Endodermal cell (in vitro differentiated cells): ENCODE data around the gene STK35. TPM values are rescaled to one million over a fixed set of nuclear protein-coding genes. Genes with fewer than 3 reads are reported as not detected.

Experiments used
- DNase-seq: peaks from one replicate; pipeline ENCODE4 v3.0.0-alpha.2; 2017
- H3K27ac ChIP-seq: 2 replicates; pipeline ENCODE4 v1.5.1; 2013; ENCODE audit warnings: mild to moderate bottlenecking, low read depth, low read length, moderate library complexity
- H3K27me3 ChIP-seq: 2 replicates; pipeline ENCODE4 v1.6.1; 2013; ENCODE audit warnings: mild to moderate bottlenecking, low read length, moderate library complexity; ENCODE audit not compliant: insufficient read depth, control insufficient read depth, poor library complexity, severe bottlenecking
- H3K36me3 ChIP-seq: 2 replicates; pipeline ENCODE4 v1.7.0; 2013; ENCODE audit warnings: mild to moderate bottlenecking, low read length, moderate library complexity; ENCODE audit not compliant: control insufficient read depth, insufficient read depth
- H3K4me1 ChIP-seq: one replicate; pipeline ENCODE4 v1.7.0; 2013; ENCODE audit warnings: low read length; ENCODE audit not compliant: control insufficient read depth, insufficient read depth
- H3K4me3 ChIP-seq: 2 replicates; pipeline ENCODE4 v1.5.1; 2013; ENCODE audit warnings: mild to moderate bottlenecking, low read length, moderate library complexity
- H3K9ac ChIP-seq: 2 replicates; pipeline ENCODE4 v1.6.1; 2013; ENCODE audit warnings: mild to moderate bottlenecking, low read length, moderate library complexity; ENCODE audit not compliant: poor library complexity, severe bottlenecking; ENCODE audit errors: extremely low read depth
- H3K9me3 ChIP-seq: 2 replicates; pipeline ENCODE4 v1.6.1; 2013; ENCODE audit warnings: mild to moderate bottlenecking, low read length, moderate library complexity; ENCODE audit not compliant: control insufficient read depth
- H3K27ac Mint-ChIP-seq: 2 replicates; pipeline ENCODE4 v1.8.0; 2020; ENCODE audit warnings: mixed read lengths
- H3K27me3 Mint-ChIP-seq: 2 replicates; pipeline ENCODE4 v1.8.0; 2021; ENCODE audit warnings: mild to moderate bottlenecking, mixed read lengths; ENCODE audit not compliant: insufficient read depth
- H3K36me3 Mint-ChIP-seq: 2 replicates; pipeline ENCODE4 v1.8.0; 2020; ENCODE audit warnings: low read depth, mixed read lengths
- H3K4me1 Mint-ChIP-seq: 2 replicates; pipeline ENCODE4 v1.8.0; 2020; ENCODE audit warnings: mixed read lengths
- H3K4me3 Mint-ChIP-seq: 2 replicates; pipeline ENCODE4 v1.8.0; 2020; ENCODE audit warnings: mild to moderate bottlenecking, moderate library complexity, mixed read lengths
- H3K9me3 Mint-ChIP-seq: 2 replicates; pipeline ENCODE4 v1.8.0; 2020; ENCODE audit warnings: mild to moderate bottlenecking, mixed read lengths
- WGBS, 2 experiments: methylation state at CpG; one replicate each; pipeline versions ENCODE4 v1.1.5 to v1.1.7; 2013; ENCODE audit warnings: missing lambda C conversion rate in 2 of 2, mixed read lengths in 1 of 2; ENCODE audit not compliant: insufficient coverage in 1 of 2, insufficient read length in 1 of 2; 5-methylcytosine and 5-hydroxymethylcytosine counted together
- total RNA-seq, 2 donors: library from RNA; stranded (reverse); fragmentation: NEBNext Ultra II Directional in 1 of 2; extraction: Animal tissue kit (Norgen Biotek cat#: 25700) in 1 of 2; gene quantifications; 2 replicates in 1 of 2; 3 replicates in 1 of 2; pipeline ENCODE4 v1.2.1, GENCODE V29; 2021
- TF ChIP-seq, protein P1 (sequence below): fragments of 200-600 bp; sonication (generic); conservative IDR thresholded peaks from 2 replicates; pipeline ENCODE4 v1.5.0; 2021; ENCODE audit warnings: antibody characterized with exemption, mild to moderate bottlenecking

Gene STK35
- total RNA-seq, 2 donors from 2014 or later, result 44.0 to 46.3 TPM

- H3K36me3 ChIP-seq, result no peaks in the 10 kb centered on the region
- H3K4me1 Mint-ChIP-seq, result peaks cover 19% of the 10 kb centered on the region
- TF ChIP-seq, protein P1, sequence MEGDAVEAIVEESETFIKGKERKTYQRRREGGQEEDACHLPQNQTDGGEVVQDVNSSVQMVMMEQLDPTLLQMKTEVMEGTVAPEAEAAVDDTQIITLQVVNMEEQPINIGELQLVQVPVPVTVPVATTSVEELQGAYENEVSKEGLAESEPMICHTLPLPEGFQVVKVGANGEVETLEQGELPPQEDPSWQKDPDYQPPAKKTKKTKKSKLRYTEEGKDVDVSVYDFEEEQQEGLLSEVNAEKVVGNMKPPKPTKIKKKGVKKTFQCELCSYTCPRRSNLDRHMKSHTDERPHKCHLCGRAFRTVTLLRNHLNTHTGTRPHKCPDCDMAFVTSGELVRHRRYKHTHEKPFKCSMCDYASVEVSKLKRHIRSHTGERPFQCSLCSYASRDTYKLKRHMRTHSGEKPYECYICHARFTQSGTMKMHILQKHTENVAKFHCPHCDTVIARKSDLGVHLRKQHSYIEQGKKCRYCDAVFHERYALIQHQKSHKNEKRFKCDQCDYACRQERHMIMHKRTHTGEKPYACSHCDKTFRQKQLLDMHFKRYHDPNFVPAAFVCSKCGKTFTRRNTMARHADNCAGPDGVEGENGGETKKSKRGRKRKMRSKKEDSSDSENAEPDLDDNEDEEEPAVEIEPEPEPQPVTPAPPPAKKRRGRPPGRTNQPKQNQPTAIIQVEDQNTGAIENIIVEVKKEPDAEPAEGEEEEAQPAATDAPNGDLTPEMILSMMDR, result no peak
- no peak for DNase-seq
- H3K9me3 Mint-ChIP-seq, result no peaks in the 10 kb centered on the region
- H3K36me3 Mint-ChIP-seq, result no peaks in the 10 kb centered on the region
- peaks cover 5% of the 10 kb centered on the region for H3K4me1 ChIP-seq
- H3K9ac ChIP-seq, result no peak overlapping the region
- no peak overlapping the region for H3K27ac Mint-ChIP-seq
- H3K4me3 Mint-ChIP-seq, result no peak overlapping the region
- H3K27me3 Mint-ChIP-seq, result peaks cover 1% of the 10 kb centered on the region
- no peaks in the 10 kb centered on the region for H3K27me3 ChIP-seq
- no peak overlapping the region for H3K4me3 ChIP-seq
- whole genome bisulfite sequencing, 2 experiments, result 53 to 67% methylated on average over 7 to 8 of the region's 8 CpGs
- H3K27ac ChIP-seq, result no peak overlapping the region
- no peaks in the 10 kb centered on the region for H3K9me3 ChIP-seq
These were observed 7.7 kb upstream of the STK35 start for GRCh38 chr20:2093883-2094282.

DNA sequence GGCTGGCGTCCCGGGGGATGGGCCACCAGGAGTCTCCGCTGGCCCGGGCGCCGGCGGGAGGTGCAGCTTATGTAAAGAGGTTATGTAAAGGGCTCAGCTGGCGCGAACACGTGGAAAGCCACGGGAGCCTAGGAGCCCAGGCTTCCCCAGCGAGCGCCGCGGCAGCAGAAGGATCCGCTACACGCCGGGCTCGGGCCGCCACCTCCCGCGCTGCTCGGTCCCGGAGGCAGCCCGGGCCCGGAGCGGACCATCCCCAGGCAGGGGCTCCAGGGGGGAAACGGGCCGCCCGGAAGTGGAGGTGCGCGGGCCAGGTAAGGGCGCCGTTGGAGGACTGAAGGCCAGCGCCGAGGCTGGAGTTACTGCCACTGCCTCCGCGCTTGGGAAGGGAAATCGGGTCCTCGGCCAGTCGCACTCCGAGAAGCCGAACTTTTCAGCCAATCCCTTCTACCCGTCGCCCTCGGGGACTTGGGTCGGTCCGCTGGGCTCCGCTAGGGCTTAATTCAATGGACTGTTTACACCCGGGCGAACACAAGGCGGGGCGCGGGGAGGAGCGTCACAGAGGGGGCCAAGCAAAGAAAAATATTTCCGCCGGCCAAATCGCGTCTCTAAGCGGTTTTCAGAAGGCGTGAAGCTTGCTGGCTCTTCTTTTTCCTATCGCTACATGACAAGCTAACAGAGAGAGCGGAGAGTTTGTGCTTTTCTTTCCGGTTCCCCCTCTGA is 398 bp downstream of the STK35 start:
- TF ChIP-seq, protein P1, result no peak
- Mint-ChIP-seq H3K4me1 (peaks cover 20% of the 10 kb centered on the region), H3K4me3 (peak overlapping the region; percentile 73), H3K27ac (peak overlapping the region; percentile 100), H3K9me3 (no peaks in the 10 kb centered on the region), H3K36me3 (peaks cover 22% of the 10 kb centered on the region), H3K27me3 (no peaks in the 10 kb centered on the region)
- 0% methylated on average over 37 to 64 of the region's 64 CpGs for WGBS, 2 experiments
- H3K9ac ChIP-seq, result peak overlapping the region; percentile 99
- peak; percentile 95 for DNase-seq
- H3K4me1 ChIP-seq, result no peaks in the 10 kb centered on the region
- H3K36me3 ChIP-seq, result peaks cover 21% of the 10 kb centered on the region
- H3K27ac ChIP-seq, result peak overlapping the region; percentile 100
- H3K27me3 ChIP-seq, result no peaks in the 10 kb centered on the region
- H3K9me3 ChIP-seq, result no peaks in the 10 kb centered on the region
- peak overlapping the region; percentile 97 for H3K4me3 ChIP-seq

GRCh38 chr20:2102585-2103460 is 1.2 kb downstream of the STK35 start:
- Mint-ChIP-seq H3K9me3 (no peaks in the 10 kb centered on the region), H3K4me3 (peak overlapping the region; percentile 73), H3K27ac (peak overlapping the region; percentile 100), H3K27me3 (no peaks in the 10 kb centered on the region), H3K36me3 (peaks cover 26% of the 10 kb centered on the region), H3K4me1 (peaks cover 20% of the 10 kb centered on the region)
- 0% methylated on average over 30 to 95 of the region's 95 CpGs for WGBS, 2 experiments
- Histone ChIP-seq H3K4me1 (no peaks in the 10 kb centered on the region), H3K27ac (peak overlapping the region; percentile 100), H3K36me3 (peaks cover 29% of the 10 kb centered on the region), H3K9ac (peak overlapping the region; percentile 99), H3K27me3 (no peaks in the 10 kb centered on the region), H3K4me3 (peak overlapping the region; percentile 97), H3K9me3 (no peaks in the 10 kb centered on the region)
- TF ChIP-seq, protein P1, result peak; percentile 9
- DNase-seq, result peak; percentile 91
